HG03521 (cell line): ENCODE results near the gene ALDH1A3.

Experiments used
- ATAC-seq: cut with Tn5 transposase; IDR thresholded peaks from one replicate; pipeline ENCODE4 v1.9.1; 2021; ENCODE audit warnings: mild to moderate bottlenecking, moderate library complexity; ENCODE audit not compliant: unreplicated experiment

The ALDH1A3 gene

GRCh38 chr15:100880897-100881242 is 1.2 kb downstream of the ALDH1A3 start:
- ATAC-seq: no peak

- ATAC-seq: no peak
These were observed 2.1 kb downstream of the ALDH1A3 start for GRCh38 chr15:100881573-100882336.

GRCh38 chr15:100885116-100885515 is 5.5 kb downstream of the ALDH1A3 start:
- ATAC-seq: no peak

GRCh38 chr15:100885811-100886210 is 6.2 kb downstream of the ALDH1A3 start:
- no peak for ATAC-seq

GRCh38 chr15:100887211-100887913 is 7.7 kb downstream of the ALDH1A3 start:
- ATAC-seq: no peak

DNA sequence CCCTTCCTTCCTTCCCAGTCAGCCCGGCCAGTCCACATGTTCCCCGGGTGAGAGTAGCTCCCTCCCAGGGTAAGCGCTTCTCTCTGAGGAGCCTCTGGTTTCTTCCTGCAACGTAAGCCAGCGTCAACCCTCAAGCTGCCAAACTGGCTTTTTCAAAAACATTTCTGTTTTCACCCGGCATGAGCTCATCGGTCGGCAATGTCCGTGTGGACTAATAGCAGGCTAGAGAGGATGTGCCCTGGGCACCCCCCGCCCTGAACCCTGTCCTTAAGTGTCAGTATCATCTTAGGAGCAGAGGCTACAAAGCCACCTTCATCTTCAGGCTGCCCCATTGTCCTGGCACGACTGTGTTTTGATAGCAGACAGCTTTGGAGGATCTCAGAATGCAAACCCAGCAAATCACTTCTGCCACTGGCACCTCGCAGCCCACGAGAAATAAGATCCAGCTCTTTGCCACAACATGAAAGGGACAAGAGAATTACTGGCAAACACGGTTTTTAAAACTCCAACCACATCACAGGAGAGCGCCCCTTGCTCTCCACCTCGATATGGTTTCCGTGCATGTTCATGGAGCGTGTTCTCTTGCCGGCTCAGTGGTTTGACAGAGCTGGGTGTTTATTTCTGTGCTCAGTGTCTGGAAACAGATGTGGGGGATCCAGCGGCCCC is 9.9 kb downstream of the ALDH1A3 start:
- ATAC-seq: no peak

GRCh38 chr15:100890051-100890720 is 10.6 kb downstream of the ALDH1A3 start:
- ATAC-seq: no peak

DNA sequence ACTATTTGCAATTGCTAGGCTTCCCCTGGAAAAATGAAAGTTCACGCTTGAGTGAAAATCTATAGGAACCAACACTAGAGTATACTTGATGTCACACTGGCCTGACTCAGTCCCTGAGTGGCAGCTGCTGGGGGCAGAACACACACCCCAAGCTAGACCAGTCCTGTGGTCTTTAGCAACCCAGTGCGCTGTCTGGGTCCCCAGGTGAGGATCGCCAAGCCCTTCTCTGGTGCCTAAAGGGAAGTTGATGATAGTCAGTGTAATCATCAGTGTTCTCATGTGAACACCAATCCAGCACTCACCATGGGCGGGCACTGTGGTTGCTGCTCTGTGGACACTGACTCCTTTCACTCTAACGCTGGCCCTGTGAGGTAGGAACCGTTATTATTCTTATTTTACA is 11.2 kb downstream of the ALDH1A3 start:
- ATAC-seq: no peak

GRCh38 chr15:100891307-100892012 is 11.8 kb downstream of the ALDH1A3 start:
- no peak for ATAC-seq

DNA sequence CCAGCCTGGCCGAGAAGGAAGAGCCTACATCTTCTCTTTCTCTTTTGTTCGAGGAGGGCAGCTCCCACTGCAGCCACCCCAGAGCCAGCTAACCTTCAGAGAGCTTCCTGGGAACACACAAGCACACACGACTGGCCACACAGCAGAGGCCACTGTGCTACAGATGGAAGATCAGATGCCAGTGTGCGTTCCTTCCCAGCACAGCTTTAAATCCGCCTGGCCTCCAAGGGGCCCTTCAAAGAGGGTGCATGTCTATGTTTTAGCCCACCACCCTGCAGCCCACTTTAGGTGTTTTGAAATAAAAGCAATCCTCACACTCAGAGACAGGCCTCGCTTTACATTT is 12.4 kb downstream of the ALDH1A3 start:
- ATAC-seq: no peak

DNA sequence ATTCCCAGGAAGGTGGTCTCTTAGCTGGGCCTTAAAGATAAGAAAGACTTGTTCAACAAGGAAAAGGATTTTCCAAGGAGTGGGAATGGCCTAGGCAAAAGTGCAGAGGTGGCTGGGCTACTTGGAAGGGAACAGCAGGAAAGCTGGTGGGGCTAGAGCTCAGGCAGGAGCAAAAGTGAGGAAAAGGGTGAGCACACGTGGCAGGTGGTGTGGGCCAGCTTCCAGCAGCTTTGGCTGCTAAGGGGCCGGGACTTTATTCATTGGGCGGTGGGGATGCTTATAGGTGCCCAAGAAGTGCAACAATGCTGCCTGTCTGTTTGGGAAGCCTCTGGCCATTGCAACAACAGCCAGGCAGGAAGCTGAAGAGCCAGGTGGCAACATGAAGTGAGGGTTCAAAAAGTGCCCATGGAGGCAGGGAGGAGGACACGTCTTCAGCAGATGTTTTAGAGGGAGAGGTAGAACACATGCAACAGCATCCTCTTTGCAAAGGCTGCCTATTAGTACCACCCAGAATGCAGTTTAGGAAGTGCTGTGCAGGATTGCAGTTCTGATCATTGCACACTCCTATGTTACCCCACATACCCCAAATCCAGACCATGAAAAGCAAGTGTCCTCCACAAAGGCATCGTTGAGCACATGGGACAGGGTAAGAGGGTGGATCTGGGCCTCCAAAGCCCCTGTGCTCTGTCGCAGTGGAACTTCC is 13.8 kb downstream of the ALDH1A3 start:
- no peak for ATAC-seq

DNA sequence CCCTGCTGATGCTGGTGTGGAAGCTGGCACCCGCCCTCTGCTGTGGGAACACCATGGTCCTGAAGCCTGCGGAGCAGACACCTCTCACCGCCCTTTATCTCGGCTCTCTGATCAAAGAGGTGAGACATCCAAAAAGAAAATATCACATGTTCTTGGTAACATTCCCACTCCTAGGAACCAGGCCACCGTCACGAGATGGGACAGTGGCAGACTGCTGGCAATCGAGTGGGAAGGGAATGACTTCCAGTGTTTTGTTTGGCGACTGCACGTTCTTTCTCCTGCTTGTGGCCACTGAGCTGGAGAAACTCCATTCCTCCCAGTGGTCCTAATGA is 14.3 kb downstream of the ALDH1A3 start:
- no peak for ATAC-seq

DNA sequence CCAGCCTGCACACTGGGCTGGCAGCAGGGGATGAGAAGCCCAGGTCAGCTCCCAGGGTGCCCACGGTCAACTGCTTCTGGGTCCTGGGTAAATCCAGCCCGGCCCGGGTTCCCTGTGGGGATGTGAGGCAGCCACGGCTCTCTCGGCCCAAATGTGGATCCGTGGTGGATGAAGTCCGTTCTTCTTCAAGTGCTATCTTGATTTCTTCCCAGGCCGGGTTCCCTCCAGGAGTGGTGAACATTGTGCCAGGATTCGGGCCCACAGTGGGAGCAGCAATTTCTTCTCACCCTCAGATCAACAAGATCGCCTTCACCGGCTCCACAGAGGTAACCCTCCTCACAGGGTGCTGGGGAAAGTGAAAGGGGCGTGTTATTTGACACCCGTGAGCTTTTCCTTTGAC is 16.1 kb downstream of the ALDH1A3 start:
- ATAC-seq: no peak

DNA sequence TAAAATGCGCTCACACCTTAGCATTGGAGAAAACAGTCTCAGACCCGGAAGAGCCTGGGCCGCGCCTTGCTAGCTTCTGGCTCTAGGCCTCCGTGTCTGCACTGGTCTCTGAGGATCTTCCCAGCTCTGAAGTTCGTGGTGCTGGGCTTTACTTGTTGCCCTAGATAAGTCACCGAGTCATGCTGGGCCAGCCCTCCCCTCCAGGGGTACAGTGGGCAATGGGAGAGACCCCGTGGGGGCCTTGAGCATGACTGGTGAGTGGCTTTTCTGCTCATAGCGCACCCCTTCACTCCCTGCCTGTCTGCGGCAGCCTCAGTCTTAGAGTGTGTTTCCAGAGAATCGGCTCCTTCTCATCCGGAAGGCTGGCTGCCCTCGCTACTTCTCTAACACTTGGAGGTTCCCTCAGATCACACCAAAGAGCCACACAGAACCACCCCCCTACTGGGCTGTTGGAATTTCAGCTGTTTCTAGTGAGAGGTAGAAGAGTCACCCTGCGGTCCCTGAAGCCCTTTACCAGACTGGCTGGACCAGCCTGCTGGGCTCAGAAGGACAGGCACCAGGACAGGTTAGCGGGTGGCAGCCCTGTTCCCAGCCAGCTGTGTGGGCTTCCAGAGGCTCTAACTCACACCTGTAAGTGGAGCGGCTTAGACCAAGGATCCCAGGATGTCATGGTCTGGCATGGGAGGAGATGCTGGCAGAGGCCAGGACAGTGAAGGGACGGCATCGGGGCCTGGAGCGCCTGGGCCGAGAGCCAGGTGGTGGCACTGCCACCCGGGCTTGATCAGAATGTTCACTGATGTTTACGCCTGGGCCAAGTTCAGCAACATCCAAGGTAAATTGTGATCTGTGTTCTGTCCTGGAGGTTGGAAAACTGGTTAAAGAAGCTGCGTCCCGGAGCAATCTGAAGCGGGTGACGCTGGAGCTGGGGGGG is 17.9 kb downstream of the ALDH1A3 start:
- no peak for ATAC-seq

DNA sequence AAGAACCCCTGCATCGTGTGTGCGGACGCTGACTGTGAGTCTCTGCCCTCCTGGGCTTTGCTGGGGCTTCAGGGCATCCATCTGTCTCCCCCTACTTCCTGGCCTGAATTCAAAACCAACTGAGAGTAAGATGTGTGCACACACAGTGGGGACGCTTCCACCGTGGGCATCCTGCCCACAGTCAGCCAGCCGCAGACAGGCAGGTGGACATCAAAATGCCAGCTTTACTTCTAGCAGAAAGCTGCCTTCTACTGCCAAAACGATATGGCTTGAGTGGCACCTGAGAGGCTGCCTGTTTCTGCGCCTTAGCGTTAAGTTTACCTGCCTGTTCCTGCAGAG is 18.5 kb downstream of the ALDH1A3 start:
- ATAC-seq: no peak

- no peak for ATAC-seq
These were observed 19.2 kb downstream of the ALDH1A3 start for GRCh38 chr15:100898661-100899462.

DNA sequence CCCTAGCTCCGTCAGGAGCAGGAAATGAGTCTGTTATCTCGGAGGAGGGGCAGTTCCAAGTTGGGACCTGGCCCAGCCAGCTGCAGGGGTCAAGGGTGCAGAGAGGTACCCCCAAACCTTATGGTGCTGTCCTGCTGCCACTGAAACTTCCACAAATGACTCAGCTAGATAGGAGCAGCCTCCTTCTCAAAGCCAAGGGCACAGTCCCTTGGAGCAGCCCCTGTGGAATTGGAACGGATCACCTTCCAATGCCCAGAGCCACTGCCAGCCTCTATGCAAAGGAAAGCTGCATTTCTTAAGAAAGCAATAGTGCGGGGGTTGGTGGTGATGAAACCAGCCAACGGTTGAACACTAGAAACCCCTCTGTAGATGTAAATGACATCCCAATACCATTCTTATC is 20.0 kb downstream of the ALDH1A3 start:
- ATAC-seq: no peak

- no peak for ATAC-seq
These were observed 20.6 kb downstream of the ALDH1A3 start for GRCh38 chr15:100900136-100900794.
